ENCODE results near the gene ST6GALNAC3.

DNA sequence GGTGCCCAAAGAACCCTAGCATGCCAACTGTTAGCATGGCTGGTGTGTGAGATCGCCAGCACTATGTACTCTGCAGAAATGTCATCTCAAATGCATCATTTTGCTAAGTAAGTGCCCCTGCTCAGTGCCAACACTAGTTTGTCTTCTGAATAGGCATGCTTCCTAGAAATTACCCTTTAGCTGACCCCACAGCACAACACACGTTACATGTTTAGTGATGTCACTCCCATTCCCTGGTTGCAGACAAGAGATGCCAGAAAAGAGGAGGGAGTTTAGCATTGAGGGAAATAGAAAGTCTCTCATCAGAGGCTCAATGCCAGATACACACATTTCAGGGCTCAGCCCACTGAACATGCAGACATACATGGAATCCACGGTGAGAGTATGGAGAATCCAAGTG, 9.3 kb upstream of the ST6GALNAC3 start:
- TF ChIP-seq ELF4 (IDR thresholded peaks at IDR 0.05) (no peak), BHLHE40 (IDR thresholded peaks at IDR 0.05; ENCODE audit: borderline replicate concordance) (no peak), HDGF (IDR thresholded peaks at IDR 0.05; ENCODE audit: borderline replicate concordance) (no peak), ZNF384 (IDR thresholded peaks at IDR 0.05) (no peak), FOXK2 (IDR thresholded peaks at IDR 0.05) (no peak), FOXM1 (IDR thresholded peaks at IDR 0.05; ENCODE audit: borderline replicate concordance) (no peak), SUZ12 (IDR thresholded peaks at IDR 0.05) (no peak), TARDBP (IDR thresholded peaks at IDR 0.05) (no peak)

Data from HEK293T (cell line).